Osteoblast (primary cell): ENCODE results near the gene ATP2C1. TPM values are rescaled to one million over a fixed set of nuclear protein-coding genes. Genes with fewer than 3 reads are reported as not detected.

Experiments used
- DNase-seq: peaks from one replicate; pipeline ENCODE4 v3.0.0; 2011; ENCODE audit warnings: low spot score, mixed read lengths; ENCODE audit not compliant: insufficient read length; ENCODE audit errors: missing footprints
- H2AFZ ChIP-seq: 2 replicates; pipeline ENCODE4 v1.6.0; 2011; ENCODE audit warnings: mild to moderate bottlenecking, low read length
- H3K27ac ChIP-seq: 2 replicates; pipeline ENCODE4 v1.5.1; 2011; ENCODE audit warnings: mild to moderate bottlenecking, low read depth, low read length, moderate library complexity
- H3K27me3 ChIP-seq: 2 replicates; pipeline ENCODE4 v1.6.0; 2012; ENCODE audit warnings: mild to moderate bottlenecking, control low read depth, inconsistent platforms, low read length, moderate library complexity; ENCODE audit not compliant: insufficient read depth
- H3K36me3 ChIP-seq: 2 replicates; pipeline ENCODE4 v1.5.1; 2011; ENCODE audit warnings: mild to moderate bottlenecking, low read length, control low read depth, moderate library complexity; ENCODE audit not compliant: insufficient read depth
- H3K4me1 ChIP-seq: 2 replicates; pipeline ENCODE4 v1.5.1; 2011; ENCODE audit warnings: mild to moderate bottlenecking, low read length, control low read depth, moderate library complexity; ENCODE audit not compliant: insufficient read depth
- H3K4me2 ChIP-seq: 2 replicates; pipeline ENCODE4 v1.6.0; 2011; ENCODE audit warnings: mild to moderate bottlenecking, low read length; ENCODE audit not compliant: insufficient read depth
- H3K4me3 ChIP-seq: fragments of 200-600 bp; sonication (generic); 3 replicates; pipeline ENCODE4 v1.5.1; 2012; ENCODE audit warnings: mild to moderate bottlenecking, low read length, inconsistent platforms; ENCODE audit not compliant: insufficient read depth
- H3K79me2 ChIP-seq: 2 replicates; pipeline ENCODE4 v1.6.0; 2012; ENCODE audit warnings: mild to moderate bottlenecking, low read length, control low read depth, inconsistent platforms; ENCODE audit not compliant: insufficient read depth
- H3K9me3 ChIP-seq: 2 replicates; pipeline ENCODE4 v1.5.1; 2011; ENCODE audit warnings: low read depth, low read length, control low read depth
- H4K20me1 ChIP-seq: 2 replicates; pipeline ENCODE4 v1.6.0; 2012; ENCODE audit warnings: mild to moderate bottlenecking, low read length, control low read depth; ENCODE audit not compliant: insufficient read depth
- CTCF ChIP-seq: IDR thresholded peaks from 2 replicates; pipeline ENCODE4 v1.5.1; 2011; ENCODE audit warnings: mild to moderate bottlenecking, low read depth, low read length, moderate library complexity; ENCODE audit errors: extremely low read depth
- total RNA-seq: library from RNA; depleted of rRNA; stranded (reverse); fragments of >200 nt; gene quantifications from 2 replicates; pipeline ENCODE4 v1.2.3, GENCODE V29; 2012

The ATP2C1 gene
- total RNA-seq, 1 donor, result 99.5 TPM

DNA sequence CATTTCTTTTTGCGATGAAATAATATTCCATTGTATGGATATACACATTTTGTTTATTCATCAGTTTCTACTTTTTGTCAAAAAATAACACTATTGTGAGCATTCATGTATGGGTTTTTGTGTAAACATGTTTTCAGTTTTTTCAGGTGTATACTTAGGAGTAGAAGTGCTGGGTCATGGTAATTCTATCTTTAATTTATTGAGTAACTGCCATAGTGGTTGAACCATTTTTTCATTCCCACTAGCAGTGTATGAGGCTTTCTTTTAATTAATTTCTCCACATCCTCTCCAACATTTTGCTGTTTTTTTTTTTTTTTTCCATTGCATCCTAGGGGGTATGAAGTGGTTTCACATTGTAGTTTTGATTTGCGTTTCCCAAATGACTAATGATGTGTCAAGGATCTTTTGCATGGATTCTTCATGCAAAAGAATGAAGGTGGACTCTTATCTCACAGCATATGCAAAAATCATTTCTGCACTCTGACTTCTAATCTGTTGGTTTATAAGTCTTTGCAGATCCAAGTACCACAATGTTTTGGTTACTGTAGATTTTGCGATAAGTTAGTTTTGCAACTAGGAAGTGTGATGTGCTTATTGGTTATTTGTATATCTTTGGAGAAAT is 12.6 kb downstream of the ATP2C1 start:
- no peak for DNase-seq
- H3K27ac ChIP-seq, result peak overlapping the region; percentile 44

DNA sequence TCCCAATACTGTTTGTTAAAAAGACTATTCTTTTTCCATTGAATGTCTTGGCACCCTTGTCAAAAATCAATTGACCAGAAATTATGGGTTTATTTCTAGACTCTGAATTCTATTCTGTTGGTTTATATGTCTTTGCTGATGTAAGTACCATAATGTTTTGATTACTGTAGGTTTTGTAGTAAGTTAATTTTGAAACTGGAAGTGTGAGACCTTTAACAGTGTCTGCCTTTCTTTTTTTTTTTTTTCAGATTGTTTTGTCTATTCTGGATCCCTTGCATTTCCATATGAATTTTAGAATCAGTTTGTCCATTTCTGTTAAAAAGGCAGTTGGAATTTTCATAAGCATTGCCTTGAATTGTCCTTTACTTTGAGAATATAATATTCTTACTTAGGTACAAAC is 13.6 kb downstream of the ATP2C1 start:
- H3K4me3 ChIP-seq, result no peak overlapping the region
- peaks cover 74% of the 10 kb centered on the region for H3K79me2 ChIP-seq
- H3K36me3 ChIP-seq, result no peaks in the 10 kb centered on the region
- H3K27ac ChIP-seq, result no peak overlapping the region
- H2AFZ ChIP-seq, result no peak overlapping the region
- peaks cover 21% of the 10 kb centered on the region for H3K4me1 ChIP-seq
- no peak for DNase-seq
- TF ChIP-seq CTCF, result no peak
- H4K20me1 ChIP-seq, result peaks cover 49% of the 10 kb centered on the region
- H3K4me2 ChIP-seq, result no peak overlapping the region
- no peaks in the 10 kb centered on the region for H3K27me3 ChIP-seq
- H3K9me3 ChIP-seq, result no peaks in the 10 kb centered on the region

More for the DNA sequence above, 12.6 kb downstream of the ATP2C1 start:
- peaks cover 59% of the 10 kb centered on the region for H4K20me1 ChIP-seq
- no peaks in the 10 kb centered on the region for H3K9me3 ChIP-seq
- H3K4me1 ChIP-seq, result peaks cover 21% of the 10 kb centered on the region
- no peaks in the 10 kb centered on the region for H3K27me3 ChIP-seq
- no peak for TF ChIP-seq CTCF
- H2AFZ ChIP-seq, result no peak overlapping the region
- H3K79me2 ChIP-seq, result peaks cover 85% of the 10 kb centered on the region
- H3K4me3 ChIP-seq, result no peak overlapping the region
- H3K36me3 ChIP-seq, result no peaks in the 10 kb centered on the region
- H3K4me2 ChIP-seq, result peak overlapping the region; percentile 46

GRCh38 chr3:130907966-130908365 is 14.1 kb downstream of the ATP2C1 start:
- Histone ChIP-seq H3K27me3 (no peaks in the 10 kb centered on the region), H3K27ac (no peak overlapping the region), H3K79me2 (peaks cover 70% of the 10 kb centered on the region), H3K4me3 (no peak overlapping the region), H3K9me3 (no peaks in the 10 kb centered on the region), H3K4me2 (no peak overlapping the region), H4K20me1 (peaks cover 45% of the 10 kb centered on the region), H3K36me3 (no peaks in the 10 kb centered on the region), H2AFZ (no peak overlapping the region), H3K4me1 (peaks cover 21% of the 10 kb centered on the region)
- no peak for TF ChIP-seq CTCF
- DNase-seq, result no peak

DNA sequence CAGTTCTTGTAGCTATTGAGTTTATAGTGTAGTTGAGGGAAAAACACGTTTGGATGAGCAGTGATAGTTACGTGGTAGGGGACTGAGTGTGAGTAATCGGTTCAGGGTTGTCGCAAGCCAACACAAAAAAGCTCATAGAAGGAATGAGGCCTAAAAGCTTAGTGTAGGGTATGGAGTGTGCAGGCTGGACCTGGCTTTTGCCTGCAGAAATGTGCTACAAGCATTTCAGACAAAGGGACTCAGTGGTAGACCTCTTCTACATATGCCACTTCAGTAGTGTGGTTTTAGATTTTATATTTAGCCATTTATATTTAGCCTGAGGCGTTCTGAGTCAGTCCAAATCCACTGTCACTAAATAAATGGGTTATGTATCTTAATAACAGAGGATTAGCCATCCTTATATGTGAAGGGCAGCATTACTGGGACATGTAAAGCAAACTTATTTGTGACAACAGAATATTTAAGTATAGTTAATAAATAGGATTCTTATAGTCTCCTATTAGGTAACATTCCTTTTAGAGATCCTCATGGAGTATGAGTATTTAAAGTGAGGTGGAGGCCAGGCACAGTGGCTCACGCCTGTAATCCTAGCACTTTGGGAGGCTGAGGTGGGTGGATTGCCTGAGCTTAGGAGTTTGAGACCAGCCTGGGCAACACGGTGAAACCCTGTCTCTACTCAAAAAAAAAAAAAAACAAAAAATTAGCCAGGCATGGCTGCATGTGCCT is 21.8 kb downstream of the ATP2C1 start:
- Histone ChIP-seq H3K4me3 (no peak overlapping the region), H4K20me1 (peaks cover 9% of the 10 kb centered on the region), H3K27ac (no peak overlapping the region), H3K4me2 (no peak overlapping the region), H3K9me3 (no peaks in the 10 kb centered on the region), H3K36me3 (no peaks in the 10 kb centered on the region), H3K79me2 (peaks cover 72% of the 10 kb centered on the region), H2AFZ (no peak overlapping the region), H3K27me3 (no peaks in the 10 kb centered on the region), H3K4me1 (no peaks in the 10 kb centered on the region)
- DNase-seq, result no peak
- no peak for TF ChIP-seq CTCF
